ENCODE measurements around the gene GPR148. TPM values are rescaled to one million over a fixed set of nuclear protein-coding genes. Genes with fewer than 3 reads are reported as not detected.

Gene GPR148
- total and polyA plus RNA-seq, 2 experiments from 2014 or later: 0.16 TPM; not detected in 1

DNA sequence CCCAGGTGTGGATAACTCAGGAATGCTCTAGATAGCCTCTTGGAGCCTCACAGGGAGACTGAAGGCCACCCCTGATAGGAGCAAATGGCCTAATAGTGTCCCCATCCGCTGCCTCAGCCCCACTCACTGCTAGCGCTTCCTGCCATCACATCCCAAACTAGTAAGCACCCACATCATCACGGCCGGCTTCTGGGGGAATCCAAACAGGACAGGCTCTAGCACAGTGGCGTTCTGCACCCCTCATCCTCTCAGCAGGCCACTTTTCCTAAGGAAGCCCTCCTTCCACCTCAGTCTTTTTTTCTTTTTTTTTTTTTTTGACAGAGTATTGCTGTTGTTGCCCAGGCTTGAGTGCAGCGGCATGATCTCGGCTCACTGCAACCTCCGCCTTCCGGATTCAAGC lies 20.2 kb downstream of the GPR148 start (continued):
- TF ChIP-seq, protein P1, sequence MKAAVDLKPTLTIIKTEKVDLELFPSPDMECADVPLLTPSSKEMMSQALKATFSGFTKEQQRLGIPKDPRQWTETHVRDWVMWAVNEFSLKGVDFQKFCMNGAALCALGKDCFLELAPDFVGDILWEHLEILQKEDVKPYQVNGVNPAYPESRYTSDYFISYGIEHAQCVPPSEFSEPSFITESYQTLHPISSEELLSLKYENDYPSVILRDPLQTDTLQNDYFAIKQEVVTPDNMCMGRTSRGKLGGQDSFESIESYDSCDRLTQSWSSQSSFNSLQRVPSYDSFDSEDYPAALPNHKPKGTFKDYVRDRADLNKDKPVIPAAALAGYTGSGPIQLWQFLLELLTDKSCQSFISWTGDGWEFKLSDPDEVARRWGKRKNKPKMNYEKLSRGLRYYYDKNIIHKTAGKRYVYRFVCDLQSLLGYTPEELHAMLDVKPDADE (IDR thresholded peaks at IDR 0.05): no peak
- no peak for TF ChIP-seq NANOG (IDR thresholded peaks at IDR 0.05; ENCODE audit: borderline replicate concordance)
- no peak for TF ChIP-seq STAT1 (IDR thresholded peaks at IDR 0.05; ENCODE audit: unreplicated experiment)
- no peak for TF ChIP-seq POLR2AphosphoS5 (IDR thresholded peaks at IDR 0.05; ENCODE audit: low read depth)
- no peak for TF ChIP-seq CREB1 (CRISPR knock-in tag; IDR thresholded peaks at IDR 0.05; ENCODE audit: low read depth)
- TF ChIP-seq ZNF114 (CRISPR knock-in tag; IDR thresholded peaks at IDR 0.05): no peak
- TF ChIP-seq, protein P2, sequence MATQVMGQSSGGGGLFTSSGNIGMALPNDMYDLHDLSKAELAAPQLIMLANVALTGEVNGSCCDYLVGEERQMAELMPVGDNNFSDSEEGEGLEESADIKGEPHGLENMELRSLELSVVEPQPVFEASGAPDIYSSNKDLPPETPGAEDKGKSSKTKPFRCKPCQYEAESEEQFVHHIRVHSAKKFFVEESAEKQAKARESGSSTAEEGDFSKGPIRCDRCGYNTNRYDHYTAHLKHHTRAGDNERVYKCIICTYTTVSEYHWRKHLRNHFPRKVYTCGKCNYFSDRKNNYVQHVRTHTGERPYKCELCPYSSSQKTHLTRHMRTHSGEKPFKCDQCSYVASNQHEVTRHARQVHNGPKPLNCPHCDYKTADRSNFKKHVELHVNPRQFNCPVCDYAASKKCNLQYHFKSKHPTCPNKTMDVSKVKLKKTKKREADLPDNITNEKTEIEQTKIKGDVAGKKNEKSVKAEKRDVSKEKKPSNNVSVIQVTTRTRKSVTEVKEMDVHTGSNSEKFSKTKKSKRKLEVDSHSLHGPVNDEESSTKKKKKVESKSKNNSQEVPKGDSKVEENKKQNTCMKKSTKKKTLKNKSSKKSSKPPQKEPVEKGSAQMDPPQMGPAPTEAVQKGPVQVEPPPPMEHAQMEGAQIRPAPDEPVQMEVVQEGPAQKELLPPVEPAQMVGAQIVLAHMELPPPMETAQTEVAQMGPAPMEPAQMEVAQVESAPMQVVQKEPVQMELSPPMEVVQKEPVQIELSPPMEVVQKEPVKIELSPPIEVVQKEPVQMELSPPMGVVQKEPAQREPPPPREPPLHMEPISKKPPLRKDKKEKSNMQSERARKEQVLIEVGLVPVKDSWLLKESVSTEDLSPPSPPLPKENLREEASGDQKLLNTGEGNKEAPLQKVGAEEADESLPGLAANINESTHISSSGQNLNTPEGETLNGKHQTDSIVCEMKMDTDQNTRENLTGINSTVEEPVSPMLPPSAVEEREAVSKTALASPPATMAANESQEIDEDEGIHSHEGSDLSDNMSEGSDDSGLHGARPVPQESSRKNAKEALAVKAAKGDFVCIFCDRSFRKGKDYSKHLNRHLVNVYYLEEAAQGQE (IDR thresholded peaks at IDR 0.05; ENCODE audit: unreplicated experiment): no peak
- TF ChIP-seq, protein P3, sequence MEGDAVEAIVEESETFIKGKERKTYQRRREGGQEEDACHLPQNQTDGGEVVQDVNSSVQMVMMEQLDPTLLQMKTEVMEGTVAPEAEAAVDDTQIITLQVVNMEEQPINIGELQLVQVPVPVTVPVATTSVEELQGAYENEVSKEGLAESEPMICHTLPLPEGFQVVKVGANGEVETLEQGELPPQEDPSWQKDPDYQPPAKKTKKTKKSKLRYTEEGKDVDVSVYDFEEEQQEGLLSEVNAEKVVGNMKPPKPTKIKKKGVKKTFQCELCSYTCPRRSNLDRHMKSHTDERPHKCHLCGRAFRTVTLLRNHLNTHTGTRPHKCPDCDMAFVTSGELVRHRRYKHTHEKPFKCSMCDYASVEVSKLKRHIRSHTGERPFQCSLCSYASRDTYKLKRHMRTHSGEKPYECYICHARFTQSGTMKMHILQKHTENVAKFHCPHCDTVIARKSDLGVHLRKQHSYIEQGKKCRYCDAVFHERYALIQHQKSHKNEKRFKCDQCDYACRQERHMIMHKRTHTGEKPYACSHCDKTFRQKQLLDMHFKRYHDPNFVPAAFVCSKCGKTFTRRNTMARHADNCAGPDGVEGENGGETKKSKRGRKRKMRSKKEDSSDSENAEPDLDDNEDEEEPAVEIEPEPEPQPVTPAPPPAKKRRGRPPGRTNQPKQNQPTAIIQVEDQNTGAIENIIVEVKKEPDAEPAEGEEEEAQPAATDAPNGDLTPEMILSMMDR (conservative IDR thresholded peaks at IDR 0.05; ENCODE audit: low read depth in 2 of 2): no peak

DNA sequence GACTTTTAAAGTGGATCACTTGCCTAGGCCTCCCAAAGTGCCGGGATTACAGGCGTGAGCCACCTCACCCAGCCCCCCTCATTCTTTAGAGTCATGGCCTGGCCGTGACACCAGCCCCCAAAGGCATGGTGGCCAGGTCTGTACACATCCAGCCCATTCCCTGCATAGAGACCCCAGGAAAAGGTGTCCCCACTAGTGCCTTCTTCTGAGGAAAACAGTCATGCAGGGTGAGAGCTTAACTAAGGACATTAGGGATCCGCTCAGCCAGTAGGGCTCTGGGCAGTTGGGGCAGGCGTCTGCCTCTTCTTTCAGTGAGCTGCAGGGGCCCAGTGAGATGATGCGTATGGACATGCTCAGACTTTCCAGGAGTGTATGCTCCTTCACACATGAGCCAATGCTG lies 20.8 kb downstream of the GPR148 start:
- Histone ChIP-seq H3K27ac (ENCODE audit: low read depth) (no peak overlapping the region), H3K4me3 (no peak overlapping the region), H2AFZ (no peak overlapping the region), H3K36me3 (ENCODE audit: insufficient read depth) (no peaks in the 10 kb centered on the region), H3F3A (replicated peaks; ENCODE audit: low read depth) (no peaks in the 10 kb centered on the region), H3K4me1 (ENCODE audit: insufficient read depth) (peaks cover under 1% of the 10 kb centered on the region; the same call in 1 of the 2 replicates), H4K20me1 (replicated peaks; ENCODE audit: insufficient read depth) (no peaks in the 10 kb centered on the region; the same call in 1 of the 2 replicates), H3K4me2 (no peak overlapping the region), H3K79me2 (replicated peaks; ENCODE audit: insufficient read depth) (no peaks in the 10 kb centered on the region), H3K9me2 (ENCODE audit: insufficient read depth) (no peaks in the 10 kb centered on the region), H3K27me3 (ENCODE audit: insufficient read depth) (peaks cover 17% of the 10 kb centered on the region)
- no peak overlapping the region for H3K27ac Mint-ChIP-seq
- no peaks in the 10 kb centered on the region for H3K9me3 Mint-ChIP-seq
- no peak for ATAC-seq
- no peaks in the 10 kb centered on the region; the same call in 2 of the 3 replicates for H3K36me3 Mint-ChIP-seq (ENCODE audit: low read depth)
- no peak overlapping the region for H3K4me3 Mint-ChIP-seq
- H3K27me3 Mint-ChIP-seq (ENCODE audit: insufficient read depth, low read depth, poor library complexity): peaks cover 6% of the 10 kb centered on the region
- peaks cover 2% of the 10 kb centered on the region for H3K4me1 Mint-ChIP-seq
- DNase-seq (ENCODE audit: low spot score): no peak
- TF ChIP-seq, protein P4, sequence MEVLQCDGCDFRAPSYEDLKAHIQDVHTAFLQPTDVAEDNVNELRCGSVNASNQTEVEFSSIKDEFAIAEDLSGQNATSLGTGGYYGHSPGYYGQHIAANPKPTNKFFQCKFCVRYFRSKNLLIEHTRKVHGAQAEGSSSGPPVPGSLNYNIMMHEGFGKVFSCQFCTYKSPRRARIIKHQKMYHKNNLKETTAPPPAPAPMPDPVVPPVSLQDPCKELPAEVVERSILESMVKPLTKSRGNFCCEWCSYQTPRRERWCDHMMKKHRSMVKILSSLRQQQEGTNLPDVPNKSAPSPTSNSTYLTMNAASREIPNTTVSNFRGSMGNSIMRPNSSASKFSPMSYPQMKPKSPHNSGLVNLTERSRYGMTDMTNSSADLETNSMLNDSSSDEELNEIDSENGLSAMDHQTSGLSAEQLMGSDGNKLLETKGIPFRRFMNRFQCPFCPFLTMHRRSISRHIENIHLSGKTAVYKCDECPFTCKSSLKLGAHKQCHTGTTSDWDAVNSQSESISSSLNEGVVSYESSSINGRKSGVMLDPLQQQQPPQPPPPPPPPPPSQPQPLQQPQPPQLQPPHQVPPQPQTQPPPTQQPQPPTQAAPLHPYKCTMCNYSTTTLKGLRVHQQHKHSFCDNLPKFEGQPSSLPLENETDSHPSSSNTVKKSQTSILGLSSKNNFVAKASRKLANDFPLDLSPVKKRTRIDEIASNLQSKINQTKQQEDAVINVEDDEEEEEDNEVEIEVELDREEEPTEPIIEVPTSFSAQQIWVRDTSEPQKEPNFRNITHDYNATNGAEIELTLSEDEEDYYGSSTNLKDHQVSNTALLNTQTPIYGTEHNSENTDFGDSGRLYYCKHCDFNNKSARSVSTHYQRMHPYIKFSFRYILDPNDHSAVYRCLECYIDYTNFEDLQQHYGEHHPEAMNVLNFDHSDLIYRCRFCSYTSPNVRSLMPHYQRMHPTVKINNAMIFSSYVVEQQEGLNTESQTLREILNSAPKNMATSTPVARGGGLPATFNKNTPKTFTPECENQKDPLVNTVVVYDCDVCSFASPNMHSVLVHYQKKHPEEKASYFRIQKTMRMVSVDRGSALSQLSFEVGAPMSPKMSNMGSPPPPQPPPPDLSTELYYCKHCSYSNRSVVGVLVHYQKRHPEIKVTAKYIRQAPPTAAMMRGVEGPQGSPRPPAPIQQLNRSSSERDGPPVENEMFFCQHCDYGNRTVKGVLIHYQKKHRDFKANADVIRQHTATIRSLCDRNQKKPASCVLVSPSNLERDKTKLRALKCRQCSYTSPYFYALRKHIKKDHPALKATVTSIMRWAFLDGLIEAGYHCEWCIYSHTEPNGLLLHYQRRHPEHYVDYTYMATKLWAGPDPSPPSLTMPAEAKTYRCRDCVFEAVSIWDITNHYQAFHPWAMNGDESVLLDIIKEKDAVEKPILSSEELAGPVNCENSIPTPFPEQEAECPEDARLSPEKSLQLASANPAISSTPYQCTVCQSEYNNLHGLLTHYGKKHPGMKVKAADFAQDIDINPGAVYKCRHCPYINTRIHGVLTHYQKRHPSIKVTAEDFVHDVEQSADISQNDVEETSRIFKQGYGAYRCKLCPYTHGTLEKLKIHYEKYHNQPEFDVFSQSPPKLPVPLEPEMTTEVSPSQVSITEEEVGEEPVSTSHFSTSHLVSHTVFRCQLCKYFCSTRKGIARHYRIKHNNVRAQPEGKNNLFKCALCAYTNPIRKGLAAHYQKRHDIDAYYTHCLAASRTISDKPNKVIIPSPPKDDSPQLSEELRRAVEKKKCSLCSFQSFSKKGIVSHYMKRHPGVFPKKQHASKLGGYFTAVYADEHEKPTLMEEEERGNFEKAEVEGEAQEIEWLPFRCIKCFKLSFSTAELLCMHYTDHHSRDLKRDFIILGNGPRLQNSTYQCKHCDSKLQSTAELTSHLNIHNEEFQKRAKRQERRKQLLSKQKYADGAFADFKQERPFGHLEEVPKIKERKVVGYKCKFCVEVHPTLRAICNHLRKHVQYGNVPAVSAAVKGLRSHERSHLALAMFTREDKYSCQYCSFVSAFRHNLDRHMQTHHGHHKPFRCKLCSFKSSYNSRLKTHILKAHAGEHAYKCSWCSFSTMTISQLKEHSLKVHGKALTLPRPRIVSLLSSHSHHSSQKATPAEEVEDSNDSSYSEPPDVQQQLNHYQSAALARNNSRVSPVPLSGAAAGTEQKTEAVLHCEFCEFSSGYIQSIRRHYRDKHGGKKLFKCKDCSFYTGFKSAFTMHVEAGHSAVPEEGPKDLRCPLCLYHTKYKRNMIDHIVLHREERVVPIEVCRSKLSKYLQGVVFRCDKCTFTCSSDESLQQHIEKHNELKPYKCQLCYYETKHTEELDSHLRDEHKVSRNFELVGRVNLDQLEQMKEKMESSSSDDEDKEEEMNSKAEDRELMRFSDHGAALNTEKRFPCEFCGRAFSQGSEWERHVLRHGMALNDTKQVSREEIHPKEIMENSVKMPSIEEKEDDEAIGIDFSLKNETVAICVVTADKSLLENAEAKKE (CRISPR knock-in tag; IDR thresholded peaks at IDR 0.05): no peak
- TF ChIP-seq, protein P2 (IDR thresholded peaks at IDR 0.05; ENCODE audit: unreplicated experiment): no peak

All from GM23338 (cell line).